ENCODE measurements around the gene DGKB. TPM values are rescaled to one million over a fixed set of nuclear protein-coding genes. Genes with fewer than 3 reads are reported as not detected.

The DGKB gene
- total and polyA plus RNA-seq, 2 of the 8 experiments (the other 6 are each of a cell fraction or from before 2014, with no cell fraction given), result 1.9 to 2.6 TPM

GRCh38 chr7:14682910-14683465, 219.6 kb downstream of the DGKB start (continued):
- TF ChIP-seq CTCF (IDR thresholded peaks at IDR 0.05; ENCODE audit: control extremely low read depth in 1 of 3, insufficient read depth in 1 of 3, low read depth in 1 of 3, low read length in 3 of 3) (no peak), SP4 (IDR thresholded peaks at IDR 0.05; ENCODE audit: low read length) (no peak), RFX5 (IDR thresholded peaks at IDR 0.05; ENCODE audit: borderline replicate concordance, low read depth, low read length) (no peak), POLR2AphosphoS5 (IDR thresholded peaks at IDR 0.05; ENCODE audit: low read depth, low read length) (no peak)

Measured in H1 (cell line).